SJCRH30 (cell line): ENCODE data around the gene RUSC2. TPM values are rescaled to one million over a fixed set of nuclear protein-coding genes. Genes with fewer than 3 reads are reported as not detected.
"Not testable (repeated sequence)": the region's sequence is repeated elsewhere in the genome, so short reads cannot be mapped to it uniquely, and the experiment has no call there.

Experiments used
- DNase-seq, 2 experiments: peaks; one replicate each; pipeline ENCODE4 v3.0.0-alpha.2; 2015 to 2020
- H3K27ac ChIP-seq: fragments of 250-450 bp; sonication (Bioruptor Pico); 2 replicates; pipeline ENCODE4 v1.5.1; 2020; ENCODE audit warnings: mild to moderate bottlenecking, moderate library complexity
- H3K27me3 ChIP-seq: fragments of 250-450 bp; sonication (Bioruptor Pico); 2 replicates; pipeline ENCODE4 v1.5.1; 2020; ENCODE audit warnings: mild to moderate bottlenecking, moderate library complexity
- H3K36me3 ChIP-seq: fragments of 250-450 bp; sonication (Bioruptor Pico); 2 replicates; pipeline ENCODE4 v1.5.1; 2020; ENCODE audit warnings: mild to moderate bottlenecking, moderate library complexity
- H3K4me1 ChIP-seq: fragments of 250-450 bp; sonication (Bioruptor Pico); 2 replicates; pipeline ENCODE4 v1.5.1; 2020; ENCODE audit warnings: mild to moderate bottlenecking, moderate library complexity
- H3K4me3 ChIP-seq: fragments of 250-450 bp; sonication (Bioruptor Pico); 2 replicates; pipeline ENCODE4 v1.5.1; 2020; ENCODE audit warnings: mild to moderate bottlenecking, moderate library complexity
- H3K9me3 ChIP-seq: fragments of 250-450 bp; sonication (Bioruptor Pico); replicated peaks from 2 replicates; pipeline ENCODE4 v1.5.1; 2020; ENCODE audit warnings: mild to moderate bottlenecking, moderate library complexity
- total RNA-seq: library from RNA; depleted of rRNA; stranded (reverse); fragments of >200 nt; shearing (Covaris generic); gene quantifications from 2 replicates; pipeline ENCODE4 v1.2.3, GENCODE V29; 2014

RUSC2 gene
- total RNA-seq, 1 experiment from 2014 or later = 5.6 TPM

DNA sequence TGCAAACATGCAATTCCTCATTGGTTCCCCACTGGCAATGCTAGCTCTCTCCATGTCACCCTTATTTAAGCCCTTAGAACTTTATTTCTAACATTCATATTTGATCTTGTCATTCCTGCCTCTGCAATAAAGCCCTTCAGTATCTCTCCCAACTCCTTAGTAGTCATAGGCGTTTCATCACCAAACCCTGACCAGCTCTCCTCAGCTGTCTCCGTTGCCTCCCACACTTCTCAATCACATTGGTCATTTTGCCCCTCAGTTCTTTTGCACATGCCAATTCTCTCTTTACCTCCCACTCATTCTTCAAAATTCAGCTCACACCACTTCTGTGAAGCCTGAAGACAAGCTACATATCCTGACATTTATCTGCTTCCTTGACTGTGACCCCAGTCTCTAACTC lies 2.8 kb upstream of the RUSC2 start:
- Histone ChIP-seq H3K36me3 (no peaks in the 10 kb centered on the region), H3K9me3 (no peaks in the 10 kb centered on the region), H3K27me3 (no peaks in the 10 kb centered on the region), H3K4me1 (peaks cover 8% of the 10 kb centered on the region; the same call in 1 of the 2 replicates), H3K27ac (no peak overlapping the region), H3K4me3 (no peak overlapping the region)
- no peak for DNase-seq

DNA sequence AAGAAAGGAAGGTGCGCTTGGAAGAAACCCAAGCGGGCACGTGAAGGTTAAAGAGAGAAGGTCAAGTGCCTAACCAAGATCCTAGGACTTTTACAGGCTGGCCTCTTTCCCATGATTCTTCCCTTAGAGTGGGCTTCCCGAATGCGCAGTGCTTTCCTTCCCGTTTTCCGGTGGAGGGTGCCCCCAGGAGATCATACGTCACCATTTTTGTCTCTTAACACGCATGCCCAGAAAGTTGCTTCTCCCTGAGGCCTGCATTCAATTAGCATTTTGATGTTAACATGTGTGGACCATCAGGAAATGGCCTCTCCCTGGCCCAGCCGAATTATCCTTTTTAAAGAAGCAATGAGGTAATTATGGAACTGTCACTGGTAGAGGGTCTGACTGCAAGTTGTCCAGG lies 1.9 kb upstream of the RUSC2 start:
- Histone ChIP-seq H3K9me3 (no peaks in the 10 kb centered on the region), H3K27me3 (no peaks in the 10 kb centered on the region), H3K27ac (no peak overlapping the region), H3K4me3 (no peak overlapping the region), H3K36me3 (no peaks in the 10 kb centered on the region), H3K4me1 (peaks cover 8% of the 10 kb centered on the region; the same call in 1 of the 2 replicates)
- no peak for DNase-seq

DNA sequence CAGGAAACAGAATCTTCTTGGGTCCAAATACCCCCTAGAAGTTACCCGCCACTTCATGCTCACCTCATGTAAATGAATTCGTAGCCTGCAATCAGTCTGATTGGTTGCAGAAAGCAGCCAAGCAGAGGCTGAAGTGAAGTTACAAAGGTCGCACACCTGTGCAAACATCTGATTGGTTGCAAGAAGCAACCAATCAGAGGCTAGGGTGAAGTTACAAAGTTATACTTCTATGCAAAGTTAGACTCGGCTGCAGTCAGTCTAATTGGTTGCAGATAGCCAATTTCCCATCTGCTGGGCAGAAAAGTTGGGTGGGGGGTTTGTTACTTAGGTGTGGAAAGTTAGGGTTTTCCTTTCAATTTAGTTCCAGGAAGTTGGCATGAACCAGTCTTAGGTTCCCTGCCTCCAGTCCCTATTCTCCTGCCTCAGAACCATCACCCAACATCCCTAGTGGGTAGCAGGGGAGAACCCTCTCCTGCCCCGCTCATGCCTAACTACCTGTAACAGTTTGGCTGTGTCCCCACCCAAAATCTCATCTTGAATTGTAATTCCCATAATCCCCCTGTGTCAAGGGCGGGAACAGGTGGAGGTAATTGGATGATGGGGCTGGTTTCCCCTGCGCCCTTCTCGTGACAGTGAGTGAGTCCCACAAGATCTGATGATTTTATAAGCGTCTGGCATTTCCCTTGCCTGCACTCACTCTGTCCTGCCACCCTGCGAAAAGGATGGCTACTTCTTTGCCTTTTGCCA lies 1.2 kb upstream of the RUSC2 start:
- no peak for DNase-seq
- peaks cover 8% of the 10 kb centered on the region; the same call in 1 of the 2 replicates for H3K4me1 ChIP-seq
- no peaks in the 10 kb centered on the region for H3K9me3 ChIP-seq
- H3K27ac ChIP-seq = peak overlapping the region; percentile 66
- H3K27me3 ChIP-seq = no peaks in the 10 kb centered on the region
- H3K4me3 ChIP-seq = peak overlapping the region; percentile 63
- H3K36me3 ChIP-seq = no peaks in the 10 kb centered on the region

DNA sequence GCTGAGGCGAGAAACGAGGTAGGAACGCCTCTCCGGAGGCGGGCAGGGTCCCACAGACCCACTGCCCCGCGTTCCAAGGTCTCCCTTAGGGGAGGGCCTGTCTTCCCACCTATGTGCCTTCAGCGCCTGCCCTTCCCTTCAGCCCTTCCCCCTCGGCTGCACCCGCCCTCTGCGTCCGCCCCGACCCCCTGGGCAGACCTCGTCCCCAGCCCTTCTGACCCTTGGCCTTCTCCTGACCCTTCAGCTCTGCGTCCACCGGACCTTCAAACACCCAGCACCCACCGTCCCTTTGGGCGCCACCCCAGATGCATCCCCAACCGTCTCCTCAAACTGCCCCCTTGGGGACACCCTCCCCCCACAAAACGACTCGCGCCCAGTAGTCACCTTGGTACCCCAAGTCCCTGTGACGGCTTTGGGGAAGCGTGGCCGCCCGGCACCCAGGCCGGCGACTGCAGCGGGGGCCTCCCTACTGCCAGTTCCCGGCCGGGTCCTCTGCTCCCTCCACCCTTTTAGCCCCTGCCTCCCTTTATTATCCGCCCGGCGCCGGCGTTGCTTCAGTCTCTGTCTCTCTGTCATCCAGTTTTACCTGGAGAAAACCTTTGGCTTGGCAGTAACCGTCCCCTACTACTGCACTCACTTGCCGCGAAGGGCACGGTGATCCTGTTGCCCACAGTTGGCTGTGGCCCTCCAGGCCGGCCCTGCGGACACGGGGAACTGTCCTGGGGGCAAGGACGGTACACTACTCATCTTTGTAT lies 421 bp downstream of the RUSC2 start:
- peak; percentile 2 to 13 for DNase-seq
- no peaks in the 10 kb centered on the region for H3K27me3 ChIP-seq

DNA sequence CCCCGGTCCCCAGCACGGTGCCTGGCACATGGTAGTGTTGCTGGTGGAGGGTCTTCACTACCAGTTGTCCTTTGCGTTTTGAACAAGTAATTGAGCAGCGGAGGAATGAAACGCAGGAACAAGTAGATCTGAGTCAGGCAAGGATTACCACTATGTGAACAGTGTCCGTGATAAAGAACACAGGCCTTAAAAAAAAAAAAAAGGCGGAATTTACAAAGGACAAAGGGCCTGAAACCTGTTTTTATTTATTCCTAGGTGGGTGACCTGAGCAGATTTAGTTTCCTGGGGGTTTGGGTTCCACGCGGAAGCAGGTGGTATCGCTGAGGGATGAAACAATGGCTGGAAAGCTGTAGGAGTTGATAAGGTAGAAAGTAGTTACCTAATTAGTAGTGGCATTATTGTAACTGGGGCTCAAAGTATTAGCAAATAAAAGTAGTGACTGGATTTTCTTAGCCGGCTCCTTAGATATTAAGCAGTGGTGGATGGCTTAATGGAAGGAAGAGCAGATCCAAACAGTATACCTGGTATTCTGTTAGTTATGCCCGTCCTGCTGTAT lies 1.1 kb downstream of the RUSC2 start:
- H3K36me3 ChIP-seq = no peaks in the 10 kb centered on the region; the same call in 1 of the 2 replicates
- H3K9me3 ChIP-seq = no peaks in the 10 kb centered on the region
- H3K27ac ChIP-seq = no peak overlapping the region; the same call in 1 of the 2 replicates
- peaks cover 8% of the 10 kb centered on the region; the same call in 1 of the 2 replicates for H3K4me1 ChIP-seq
- peak overlapping the region; percentile 63 for H3K4me3 ChIP-seq
- no peaks in the 10 kb centered on the region for H3K27me3 ChIP-seq
- no peak for DNase-seq

More for the DNA sequence above, 421 bp downstream of the RUSC2 start:
- Histone ChIP-seq H3K9me3 (no peaks in the 10 kb centered on the region), H3K36me3 (no peaks in the 10 kb centered on the region), H3K4me1 (peaks cover 8% of the 10 kb centered on the region; the same call in 1 of the 2 replicates), H3K4me3 (peak overlapping the region; percentile 63), H3K27ac (peak overlapping the region; percentile 66)

DNA sequence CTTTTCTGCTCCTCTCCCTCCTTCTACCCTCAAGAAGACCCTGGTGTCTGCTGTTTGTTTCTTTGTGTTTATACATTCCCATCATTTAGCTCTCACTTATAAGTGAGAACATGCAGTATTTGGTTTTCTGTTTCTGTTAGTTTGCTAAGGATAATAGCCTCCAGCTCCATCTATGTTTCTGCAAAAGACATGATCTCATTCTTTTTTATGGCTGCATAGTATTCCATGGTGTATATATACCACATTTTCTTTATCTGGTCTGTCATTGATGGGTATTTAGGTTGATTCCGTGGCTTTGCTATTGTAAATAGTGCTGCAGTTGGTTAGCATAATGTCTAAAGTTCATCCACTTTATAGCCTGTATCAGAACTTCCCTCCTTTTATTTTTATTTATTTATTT lies 3.2 kb downstream of the RUSC2 start:
- H3K4me3 ChIP-seq, DNase-seq, H3K36me3 ChIP-seq, H3K9me3 ChIP-seq, H3K27me3 ChIP-seq, H3K27ac ChIP-seq, H3K4me1 ChIP-seq: not testable (repeated sequence)

DNA sequence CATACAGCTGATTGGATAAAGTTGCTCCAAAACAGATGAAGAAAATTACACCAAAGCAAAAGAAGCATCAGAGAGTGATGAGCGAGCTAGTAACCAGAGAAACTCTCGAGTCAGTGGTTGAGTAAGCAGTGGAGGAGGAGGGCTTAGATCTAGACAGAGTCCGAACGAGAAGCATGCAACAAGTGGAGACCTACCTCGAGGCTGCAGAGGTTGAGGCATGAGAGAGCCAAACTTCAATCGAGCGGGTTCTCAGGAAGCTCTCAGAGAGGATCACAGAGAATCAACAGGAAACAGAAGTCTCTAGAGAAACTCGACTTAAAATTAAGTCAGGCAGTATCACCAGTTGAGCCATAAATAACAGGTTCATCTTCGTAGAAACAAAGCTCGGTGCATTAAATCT lies 6.1 kb downstream of the RUSC2 start:
- H3K27me3 ChIP-seq = no peaks in the 10 kb centered on the region
- H3K9me3 ChIP-seq = 0 out of 2 replicates have a peak, but pooled peaks cover 2% of the 10 kb centered on the region
- no peaks in the 10 kb centered on the region; the same call in none of the 2 replicates for H3K36me3 ChIP-seq
- peaks cover 4% of the 10 kb centered on the region; the same call in 1 of the 2 replicates for H3K4me1 ChIP-seq
- no peak for DNase-seq
- no peak overlapping the region for H3K4me3 ChIP-seq
- H3K27ac ChIP-seq = no peak overlapping the region

DNA sequence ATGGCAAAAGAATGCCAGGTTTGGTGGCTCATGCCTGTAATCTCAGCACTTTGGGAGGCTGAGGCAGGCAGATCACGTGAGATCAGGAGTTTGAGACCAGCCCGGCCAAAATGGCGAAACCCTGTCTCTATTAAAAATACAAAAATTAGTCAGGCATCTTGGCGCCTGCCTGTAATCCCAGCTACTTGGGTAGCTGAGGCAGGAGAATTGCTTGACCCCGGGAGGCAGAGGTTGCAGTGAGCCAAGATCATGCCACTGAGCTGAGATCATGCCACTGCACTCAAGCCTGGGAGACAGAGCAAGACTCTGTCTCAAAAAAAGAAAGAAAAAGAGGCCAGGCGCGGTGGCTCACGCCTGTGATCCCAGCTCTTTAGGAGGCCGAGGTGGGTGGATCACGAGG lies 8.3 kb downstream of the RUSC2 start:
- not testable (repeated sequence) for H3K27me3 ChIP-seq, H3K27ac ChIP-seq, DNase-seq, H3K4me3 ChIP-seq, H3K9me3 ChIP-seq, H3K4me1 ChIP-seq, H3K36me3 ChIP-seq

DNA sequence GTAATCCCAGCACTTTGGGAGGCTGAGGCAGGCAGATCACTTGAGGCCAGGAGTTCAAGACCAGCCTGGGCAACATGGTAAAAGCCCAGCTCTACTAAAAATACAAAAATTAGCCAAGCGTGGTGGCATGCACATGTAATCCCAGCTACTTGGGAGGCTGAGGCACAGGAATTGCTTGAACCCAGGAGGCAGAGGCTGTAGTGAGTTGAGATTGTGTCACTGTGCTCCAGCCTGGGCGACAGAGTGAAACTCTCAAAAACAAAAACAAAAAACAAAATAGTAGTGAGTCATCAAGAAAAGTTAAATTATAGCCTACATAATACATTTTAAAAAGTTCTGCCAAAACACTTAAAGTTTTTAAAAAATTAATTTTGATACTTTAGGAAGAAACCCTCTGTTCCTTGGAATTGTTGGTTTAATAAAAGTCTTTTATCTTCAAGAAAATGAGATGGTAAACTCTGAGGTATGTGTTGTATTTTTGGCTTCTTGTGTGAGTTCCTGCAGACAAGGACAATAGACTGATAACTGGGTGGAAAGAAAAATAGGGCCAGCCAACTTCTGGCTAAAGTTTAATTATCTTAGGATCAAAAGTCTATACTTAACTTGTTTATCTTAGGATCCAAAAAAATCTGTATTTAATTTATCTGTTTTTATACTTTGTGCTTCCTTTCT lies 9.3 kb downstream of the RUSC2 start:
- no peak for DNase-seq
- no peak overlapping the region for H3K27ac ChIP-seq
- H3K4me3 ChIP-seq = no peak overlapping the region
- no peaks in the 10 kb centered on the region; the same call in none of the 2 replicates for H3K36me3 ChIP-seq
- H3K9me3 ChIP-seq = 0 out of 2 replicates have a peak, but pooled peaks cover 2% of the 10 kb centered on the region
- no peaks in the 10 kb centered on the region for H3K4me1 ChIP-seq
- H3K27me3 ChIP-seq = no peaks in the 10 kb centered on the region

DNA sequence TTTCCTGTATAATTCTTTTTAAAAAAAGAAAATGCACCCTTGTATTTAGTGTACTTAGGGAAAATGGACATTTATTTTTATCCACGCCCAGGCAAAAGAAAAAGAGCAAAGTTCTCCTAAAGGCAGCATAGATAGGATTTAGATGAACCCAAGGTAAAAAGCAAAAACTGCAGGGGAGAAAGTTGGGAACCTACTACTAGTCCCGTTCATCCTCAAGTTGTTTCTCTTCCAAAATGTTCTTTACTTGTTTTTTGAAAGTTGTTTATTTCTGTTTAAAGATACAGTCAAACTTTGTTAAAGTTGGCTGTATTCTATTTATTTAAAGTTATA lies 9.8 kb downstream of the RUSC2 start:
- H3K27me3 ChIP-seq = no peaks in the 10 kb centered on the region
- H3K4me1 ChIP-seq = no peaks in the 10 kb centered on the region
- 0 out of 2 replicates have a peak, but pooled peaks cover 2% of the 10 kb centered on the region for H3K9me3 ChIP-seq
- no peak overlapping the region for H3K4me3 ChIP-seq
- H3K27ac ChIP-seq = no peak overlapping the region
- no peak for DNase-seq
- no peaks in the 10 kb centered on the region; the same call in none of the 2 replicates for H3K36me3 ChIP-seq

DNA sequence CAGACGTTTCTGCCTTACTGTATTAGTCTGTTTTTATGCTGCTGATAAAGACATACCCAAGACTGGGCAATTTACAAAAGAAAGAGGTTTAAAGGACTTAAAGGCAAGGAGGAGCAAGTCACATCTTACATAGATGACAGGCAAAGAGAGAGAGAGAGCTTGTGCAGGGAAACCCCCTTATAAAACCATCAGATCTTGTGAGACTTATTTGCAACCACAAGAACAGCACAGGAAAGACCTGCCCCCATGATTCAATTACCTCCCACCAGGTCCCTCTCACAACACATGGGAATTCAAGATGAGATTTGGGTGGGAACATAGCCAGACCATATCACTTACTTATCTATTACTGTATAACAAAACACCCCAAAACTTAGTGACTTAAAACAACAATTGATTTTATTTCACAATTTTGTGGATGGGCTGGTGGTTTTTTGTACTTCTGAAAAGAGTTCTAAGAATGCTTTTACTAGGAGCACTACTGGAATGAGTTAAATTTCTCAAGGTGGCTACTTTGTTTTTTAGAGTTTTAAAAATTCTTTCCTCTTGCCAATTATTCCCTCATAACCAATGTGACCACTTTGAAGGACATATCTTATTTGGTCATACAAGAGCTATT lies 10.3 kb downstream of the RUSC2 start:
- H3K4me1 ChIP-seq = no peaks in the 10 kb centered on the region
- no peak overlapping the region for H3K27ac ChIP-seq
- H3K4me3 ChIP-seq = no peak overlapping the region
- H3K9me3 ChIP-seq = 0 out of 2 replicates have a peak, but pooled peaks cover 2% of the 10 kb centered on the region
- H3K27me3 ChIP-seq = no peaks in the 10 kb centered on the region
- DNase-seq = no peak
- H3K36me3 ChIP-seq = no peaks in the 10 kb centered on the region; the same call in none of the 2 replicates

DNA sequence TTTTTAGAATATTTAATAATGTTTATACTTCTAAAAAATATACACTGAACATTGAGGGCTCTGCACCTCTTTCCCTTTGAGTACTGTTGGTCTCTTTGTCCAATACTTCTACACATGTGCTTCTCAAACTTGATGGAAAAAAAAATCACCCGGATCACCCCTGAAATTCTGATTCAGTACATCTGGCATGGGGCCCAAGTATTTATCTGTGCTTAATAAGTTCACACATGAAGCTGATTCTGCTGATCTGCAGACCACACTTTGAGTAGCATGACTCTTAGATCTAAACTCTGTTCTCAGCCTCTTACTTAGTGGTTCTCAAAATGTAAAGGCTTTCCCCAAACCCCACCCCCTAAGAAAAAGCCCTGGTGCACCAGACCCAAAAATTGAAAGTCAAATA lies 12.0 kb downstream of the RUSC2 start:
- no peak for DNase-seq
- Histone ChIP-seq H3K4me3 (no peak overlapping the region), H3K27ac (no peak overlapping the region), H3K9me3 (0 out of 2 replicates have a peak, but pooled peaks cover 2% of the 10 kb centered on the region), H3K27me3 (no peaks in the 10 kb centered on the region), H3K4me1 (no peaks in the 10 kb centered on the region), H3K36me3 (peaks cover 2% of the 10 kb centered on the region; the same call in 1 of the 2 replicates)

DNA sequence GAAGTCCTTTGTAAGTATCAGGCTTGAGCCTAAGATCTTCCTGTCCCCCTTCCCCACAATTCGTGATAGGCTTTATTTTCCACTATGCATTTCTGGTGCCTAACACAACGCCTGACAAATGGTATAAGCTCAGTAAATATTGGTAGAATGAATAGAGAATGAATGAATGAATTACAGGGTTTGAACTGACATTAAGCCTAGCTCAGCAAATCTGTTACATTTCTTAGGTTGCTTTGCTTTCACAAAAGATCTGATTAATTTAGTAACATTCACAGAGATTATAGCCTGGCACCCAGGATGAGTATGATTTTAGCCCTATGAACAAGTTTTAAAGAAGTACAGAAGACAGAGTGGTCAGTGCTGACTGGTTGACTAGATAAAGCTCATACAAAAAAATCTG lies 16.4 kb downstream of the RUSC2 start:
- Histone ChIP-seq H3K27me3 (no peaks in the 10 kb centered on the region), H3K27ac (no peak overlapping the region), H3K4me1 (peaks cover 10% of the 10 kb centered on the region), H3K9me3 (no peaks in the 10 kb centered on the region), H3K36me3 (0 out of 2 replicates have a peak, but pooled peaks cover 2% of the 10 kb centered on the region), H3K4me3 (no peak overlapping the region)
- no peak for DNase-seq

DNA sequence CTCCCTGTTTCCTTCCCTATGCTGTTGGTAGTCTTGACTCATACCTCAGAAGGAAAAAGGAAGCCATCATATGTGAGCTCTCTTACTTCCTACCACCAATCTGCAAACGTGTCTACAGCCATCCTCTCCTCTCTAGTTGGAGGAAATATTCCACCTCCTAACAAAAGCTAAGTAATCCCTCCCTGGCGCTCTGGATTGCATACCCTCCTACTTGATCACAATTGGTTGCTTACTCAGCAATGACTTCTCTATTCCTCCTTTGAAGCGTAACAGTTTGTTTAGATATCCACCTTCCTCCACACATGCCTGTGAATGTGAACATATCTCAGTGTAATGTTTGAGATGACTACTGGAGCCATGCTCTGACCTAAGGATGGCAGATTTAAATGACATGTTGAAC lies 18.2 kb downstream of the RUSC2 start:
- H3K4me1 ChIP-seq = peaks cover 13% of the 10 kb centered on the region
- DNase-seq = no peak
- H3K27ac ChIP-seq = no peak overlapping the region
- H3K36me3 ChIP-seq = 0 out of 2 replicates have a peak, but pooled peaks cover 2% of the 10 kb centered on the region
- H3K9me3 ChIP-seq = no peaks in the 10 kb centered on the region
- H3K4me3 ChIP-seq = no peak overlapping the region
- H3K27me3 ChIP-seq = no peaks in the 10 kb centered on the region
